Kidney (tissue), 14 donors: ENCODE data around the gene RNPS1. TPM values are rescaled to one million over a fixed set of nuclear protein-coding genes. Genes with fewer than 3 reads are reported as not detected.

Experiments
- DNase-seq, 5 donors: peaks; one replicate each; pipeline ENCODE4 v3.0.0-alpha.2; 2013 to 2020
- FAIRE-seq: peaks from 2 replicates; lab custom pipeline; 2012; peaks lifted over from hg19 to GRCh38; lab: Jason Lieb, UNC
- H3K27ac ChIP-seq, 2 donors: one replicate each; pipeline ENCODE4 v1.7.0; 2013; ENCODE audit warnings: low read depth in 2 of 2, low read length in 2 of 2, inconsistent platforms in 1 of 2
- H3K27me3 ChIP-seq: one replicate; pipeline ENCODE4 v1.7.1; 2013; ENCODE audit warnings: low read length, inconsistent platforms; ENCODE audit not compliant: control insufficient read depth, insufficient read depth
- H3K36me3 ChIP-seq, 3 donors: one replicate each; pipeline versions ENCODE4 v1.7.0 to v1.7.1; 2013; ENCODE audit warnings: low read length in 3 of 3, control low read depth in 1 of 3, inconsistent platforms in 1 of 3; ENCODE audit not compliant: insufficient read depth in 3 of 3, control insufficient read depth in 2 of 3
- H3K4me1 ChIP-seq, 3 donors: one replicate each; pipeline versions ENCODE4 v1.7.0 to v1.7.1; 2013; ENCODE audit warnings: low read length in 3 of 3, inconsistent platforms in 1 of 3, low read depth in 1 of 3; ENCODE audit not compliant: control insufficient read depth in 2 of 3, insufficient read depth in 2 of 3
- H3K4me3 ChIP-seq, 3 donors: one replicate each; pipeline versions ENCODE4 v1.7.0 to v1.8.1; 2013; ENCODE audit warnings: low read length in 3 of 3, control low read depth in 1 of 3, inconsistent platforms in 1 of 3
- H3K9ac ChIP-seq, 3 donors: one replicate each; pipeline versions ENCODE4 v1.7.0 to v1.7.1; 2013; ENCODE audit warnings: low read length in 3 of 3, control low read depth in 1 of 3, inconsistent platforms in 1 of 3
- H3K9me3 ChIP-seq, 3 donors: one replicate each; pipeline versions ENCODE4 v1.7.0 to v1.7.1; 2013; ENCODE audit warnings: low read length in 3 of 3, control low read depth in 1 of 3, inconsistent platforms in 1 of 3; ENCODE audit not compliant: control insufficient read depth in 2 of 3, insufficient read depth in 1 of 3
- intact Hi-C: fragments of 100-400 bp; cut with DNase I; formaldehyde crosslinking; loops from one replicate; pipeline ENCODE4 v1.11.1; 2022
- polyA plus RNA-seq: library from polyadenylated mRNA; stranded (reverse); fragments of 350-450 nt; fragmentation: Illumina TruSeq; extraction: RNeasy Lipid Tissue Mini Kit (QIAGEN cat#74804); gene quantifications from one replicate; pipeline ENCODE4 v1.2.3, GENCODE V29; 2014; ENCODE audit warnings: low read depth, low replicate concordance; ENCODE audit not compliant: insufficient read depth
- total RNA-seq: library from RNA; stranded (reverse); fragmentation: NEBNext Ultra II Directional; extraction: Animal tissue kit (Norgen Biotek cat#: 25700); gene quantifications from one replicate; pipeline ENCODE4 v1.2.1, GENCODE V29; 2021
- TF ChIP-seq, protein P1 (sequence below): IDR thresholded peaks from 3 replicates; pipeline ENCODE4 v1.5.1; 2012; ENCODE audit warnings: mild to moderate bottlenecking, moderate library complexity, borderline replicate concordance; ENCODE audit not compliant: insufficient read depth; ENCODE audit errors: extremely low read depth
- donor health status: control.
- donor health status: control.
- donor health status: control.
- donor health status: control.
- donor health status: control.
- donor health status: DM: yes; HTN: yes; CAD: no.
- donor health status: Normal renal cell carcinoma (clear cell type).

RNPS1 gene
- total and polyA plus RNA-seq, 2 donors from 2014 or later: 102 to 134 TPM

DNA sequence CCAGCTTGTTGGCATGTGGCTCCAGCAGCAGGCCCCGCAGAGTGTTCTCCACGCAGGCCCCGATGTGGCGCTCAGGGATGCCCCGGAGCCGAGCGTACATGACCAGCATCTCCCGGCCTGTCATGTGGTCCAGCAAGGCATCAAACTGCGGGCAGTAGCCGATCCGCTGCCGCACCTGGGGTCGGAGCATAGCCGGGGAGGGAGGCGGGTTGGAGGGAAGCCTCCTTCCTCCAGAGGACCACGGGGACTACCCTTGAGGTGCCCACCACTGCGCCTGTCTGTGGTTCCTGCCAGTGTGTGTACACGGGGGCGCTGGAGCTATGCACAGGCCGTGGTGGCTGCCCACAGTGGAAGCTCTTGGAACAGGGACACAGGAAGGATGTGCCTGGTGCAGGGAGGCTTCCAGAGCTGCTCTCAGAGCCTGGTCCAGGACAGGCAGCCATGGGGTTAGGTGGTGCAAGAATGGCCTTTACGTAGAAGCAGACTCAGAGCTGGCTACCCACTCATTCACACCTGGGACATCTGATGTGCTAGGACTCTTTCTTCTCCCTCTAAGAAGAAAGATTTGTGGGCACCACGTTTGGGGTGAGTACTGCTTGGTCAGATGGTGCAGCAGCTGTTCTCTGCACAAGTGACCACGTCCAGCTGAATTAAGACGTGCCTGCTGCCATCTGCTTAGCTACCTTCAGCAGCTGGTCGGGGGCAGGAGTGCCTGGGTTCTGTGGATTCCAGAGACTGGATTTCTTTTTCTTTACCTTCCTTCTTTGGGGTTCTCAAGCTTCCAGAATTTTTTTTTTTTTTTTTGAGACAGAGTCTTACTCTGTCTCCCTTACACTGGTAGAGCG is 11.3 kb upstream of the RNPS1 start:
- H3K36me3 ChIP-seq: no peaks in the 10 kb centered on the region
- no peak overlapping the region for H3K4me3 ChIP-seq
- TF ChIP-seq, protein P1, sequence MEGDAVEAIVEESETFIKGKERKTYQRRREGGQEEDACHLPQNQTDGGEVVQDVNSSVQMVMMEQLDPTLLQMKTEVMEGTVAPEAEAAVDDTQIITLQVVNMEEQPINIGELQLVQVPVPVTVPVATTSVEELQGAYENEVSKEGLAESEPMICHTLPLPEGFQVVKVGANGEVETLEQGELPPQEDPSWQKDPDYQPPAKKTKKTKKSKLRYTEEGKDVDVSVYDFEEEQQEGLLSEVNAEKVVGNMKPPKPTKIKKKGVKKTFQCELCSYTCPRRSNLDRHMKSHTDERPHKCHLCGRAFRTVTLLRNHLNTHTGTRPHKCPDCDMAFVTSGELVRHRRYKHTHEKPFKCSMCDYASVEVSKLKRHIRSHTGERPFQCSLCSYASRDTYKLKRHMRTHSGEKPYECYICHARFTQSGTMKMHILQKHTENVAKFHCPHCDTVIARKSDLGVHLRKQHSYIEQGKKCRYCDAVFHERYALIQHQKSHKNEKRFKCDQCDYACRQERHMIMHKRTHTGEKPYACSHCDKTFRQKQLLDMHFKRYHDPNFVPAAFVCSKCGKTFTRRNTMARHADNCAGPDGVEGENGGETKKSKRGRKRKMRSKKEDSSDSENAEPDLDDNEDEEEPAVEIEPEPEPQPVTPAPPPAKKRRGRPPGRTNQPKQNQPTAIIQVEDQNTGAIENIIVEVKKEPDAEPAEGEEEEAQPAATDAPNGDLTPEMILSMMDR: no peak
- no peaks in the 10 kb centered on the region for H3K4me1 ChIP-seq
- intact Hi-C loops: no loop called here
- no peak for FAIRE-seq
- H3K27me3 ChIP-seq: no peaks in the 10 kb centered on the region
- no peak overlapping the region for H3K9ac ChIP-seq
- no peak for DNase-seq
- H3K27ac ChIP-seq: no peak overlapping the region
- H3K9me3 ChIP-seq: no peaks in the 10 kb centered on the region

DNA sequence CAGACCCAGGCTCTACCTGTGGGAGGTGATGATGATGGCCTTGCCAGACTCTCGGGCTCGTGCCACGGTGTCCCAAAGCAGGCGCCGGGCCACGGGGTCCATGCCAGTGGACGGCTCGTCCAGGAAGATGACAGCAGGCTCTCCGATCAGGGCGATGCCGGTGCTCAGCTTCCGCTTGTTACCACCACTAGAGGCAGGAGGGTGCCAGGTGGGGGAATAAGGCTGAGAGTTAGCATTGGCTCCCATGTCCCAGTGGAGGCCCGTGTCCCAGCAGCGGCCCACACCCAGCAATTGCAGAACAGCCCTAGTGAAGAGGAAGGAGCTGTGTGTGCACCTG is 10.3 kb upstream of the RNPS1 start:
- no peaks in the 10 kb centered on the region for H3K9me3 ChIP-seq
- H3K4me3 ChIP-seq: no peak overlapping the region
- H3K9ac ChIP-seq: no peak overlapping the region
- no peaks in the 10 kb centered on the region for H3K27me3 ChIP-seq
- no peak overlapping the region for H3K27ac ChIP-seq
- intact Hi-C loops: no loop called here
- H3K4me1 ChIP-seq: no peaks in the 10 kb centered on the region
- H3K36me3 ChIP-seq: no peaks in the 10 kb centered on the region
- no peak for DNase-seq
- FAIRE-seq: no peak
- TF ChIP-seq, protein P1: no peak

GRCh38 chr16:2277466-2278271 is 9.7 kb upstream of the RNPS1 start:
- Histone ChIP-seq H3K4me3 (no peak overlapping the region), H3K4me1 (no peaks in the 10 kb centered on the region), H3K9ac (no peak overlapping the region), H3K36me3 (no peaks in the 10 kb centered on the region), H3K9me3 (no peaks in the 10 kb centered on the region), H3K27ac (no peak overlapping the region), H3K27me3 (no peaks in the 10 kb centered on the region)
- TF ChIP-seq, protein P1: no peak
- intact Hi-C loops: no loop called here
- no peak for FAIRE-seq
- DNase-seq: no peak
